ENCODE results near the gene DUOXA1.
"Not testable (repeated sequence)": the region's sequence is repeated elsewhere in the genome, so short reads cannot be mapped to it uniquely, and the experiment has no call there.

DUOXA1 gene

DNA sequence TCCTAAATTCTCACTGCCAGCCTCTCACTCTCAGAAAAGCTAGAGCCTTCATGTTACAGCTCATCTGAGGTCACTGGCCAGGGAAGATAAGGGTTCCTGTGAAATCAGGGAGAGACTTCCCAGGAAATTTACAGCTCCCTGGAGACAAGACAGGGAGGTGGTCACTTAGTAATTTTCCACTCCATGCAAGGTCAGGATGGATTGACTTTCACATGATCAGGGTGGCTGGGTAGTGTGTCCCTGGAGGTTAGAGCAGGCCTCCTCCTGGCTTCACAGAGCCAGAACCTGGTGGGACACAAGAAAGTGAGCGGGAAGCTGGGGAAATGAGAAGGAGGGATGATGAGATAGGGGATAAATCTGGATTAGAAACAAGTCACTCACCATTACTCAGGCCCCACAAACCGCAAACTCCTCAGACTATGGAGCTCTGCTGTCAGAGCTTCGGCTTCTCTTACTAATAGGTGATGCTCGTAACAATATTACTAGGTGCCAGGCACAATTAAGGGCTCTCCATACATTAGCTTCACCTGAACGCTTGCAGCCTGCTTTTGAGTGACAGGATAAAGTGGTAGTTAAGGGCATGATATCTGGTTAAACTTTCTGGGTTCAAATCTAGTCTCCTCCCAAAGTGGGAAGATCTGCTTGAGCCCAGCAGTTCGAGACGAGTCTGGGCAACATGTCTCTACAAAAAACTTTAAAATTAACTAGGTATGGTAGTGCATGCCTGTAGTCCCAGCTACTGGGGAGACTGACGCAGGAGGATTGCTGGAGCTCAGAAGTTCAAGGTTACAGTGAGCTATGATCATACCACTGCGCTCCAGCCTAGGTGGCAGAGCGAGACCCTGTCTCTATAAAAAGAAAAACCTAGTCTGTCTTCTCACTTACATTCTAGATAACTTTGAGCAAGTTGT lies 40.6 kb downstream of the DUOXA1 start:
- peak in 1 of 2 experiments; percentile 1 for DNase-seq

DNA sequence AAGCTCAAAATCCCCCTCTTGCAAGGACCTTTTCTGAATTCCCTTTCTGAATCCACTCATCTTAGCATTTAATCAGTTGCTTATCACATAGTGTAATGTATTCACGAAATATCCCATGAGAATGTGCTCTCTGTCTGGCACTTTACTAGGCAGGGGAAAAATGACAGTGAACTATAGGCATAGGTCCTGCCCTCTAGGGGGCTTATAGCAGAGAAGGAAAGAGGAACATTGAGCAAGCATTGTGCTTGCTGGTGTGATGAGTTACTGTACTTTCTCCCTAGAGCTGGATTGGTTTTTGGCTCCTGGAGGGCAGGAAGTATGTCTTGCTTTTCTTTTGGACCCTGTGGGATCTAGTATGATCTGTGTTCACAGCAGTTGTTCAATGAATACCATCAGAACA lies 42.2 kb downstream of the DUOXA1 start:
- DNase-seq: peak in 1 of 2 experiments; percentile 4

DNA sequence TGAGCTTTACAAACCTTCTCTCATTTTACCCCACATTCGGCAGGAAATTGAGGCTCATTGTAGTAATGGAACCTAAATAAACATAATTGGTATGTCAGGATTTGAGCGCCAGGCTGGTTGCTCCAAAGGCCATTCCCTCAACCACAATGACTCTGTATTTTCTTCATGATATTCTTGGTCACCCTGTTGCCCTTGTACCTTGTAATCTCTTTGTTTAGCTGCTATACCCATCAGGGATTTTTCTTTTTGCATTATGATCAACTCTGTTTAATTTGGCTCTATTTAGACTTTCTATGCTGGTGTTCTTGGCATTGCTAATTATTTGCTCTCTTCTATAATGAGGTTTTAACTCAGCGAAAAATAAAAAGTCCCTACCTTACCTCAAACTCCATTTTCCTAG lies 45.5 kb downstream of the DUOXA1 start:
- no peak for DNase-seq

DNA sequence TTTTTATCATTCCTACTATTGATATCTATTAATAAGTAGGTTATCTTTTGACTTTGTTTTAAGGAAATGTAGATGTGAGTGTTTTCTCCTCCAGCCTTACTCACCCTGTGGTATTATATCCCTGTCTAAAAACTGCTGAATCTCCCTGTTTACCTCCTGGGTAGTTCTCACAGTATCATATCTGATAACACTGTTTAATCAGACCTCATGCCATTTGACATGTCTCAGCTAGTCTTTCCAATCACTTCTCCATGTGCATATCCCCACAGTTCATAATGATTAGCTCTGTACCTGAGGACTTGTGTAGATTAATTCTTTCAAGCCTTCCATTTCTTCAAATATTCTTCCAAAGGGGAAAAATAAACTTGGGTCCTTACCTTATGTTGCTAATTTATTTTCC lies 46.5 kb downstream of the DUOXA1 start:
- no peak for DNase-seq

DNA sequence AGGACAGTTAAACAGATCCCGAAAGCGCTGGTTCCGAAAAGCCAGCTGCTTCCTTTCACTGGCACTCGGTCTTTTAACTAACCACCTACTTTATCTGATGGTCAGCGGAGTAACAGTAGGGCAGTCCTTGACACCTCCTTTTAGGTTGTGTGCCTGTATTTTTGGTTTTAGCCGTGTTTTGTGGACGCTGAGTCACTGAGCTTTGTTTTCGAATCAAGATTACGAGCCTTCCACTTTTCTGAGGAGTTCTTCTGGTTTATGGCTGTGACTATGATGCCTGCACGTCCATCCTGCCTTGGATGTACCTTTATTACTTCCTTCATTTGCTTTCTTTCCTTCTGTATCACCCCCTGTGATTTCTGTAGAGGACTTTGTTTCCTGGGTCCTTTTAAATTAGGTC lies 47.3 kb downstream of the DUOXA1 start:
- DNase-seq: not testable (repeated sequence)

DNA sequence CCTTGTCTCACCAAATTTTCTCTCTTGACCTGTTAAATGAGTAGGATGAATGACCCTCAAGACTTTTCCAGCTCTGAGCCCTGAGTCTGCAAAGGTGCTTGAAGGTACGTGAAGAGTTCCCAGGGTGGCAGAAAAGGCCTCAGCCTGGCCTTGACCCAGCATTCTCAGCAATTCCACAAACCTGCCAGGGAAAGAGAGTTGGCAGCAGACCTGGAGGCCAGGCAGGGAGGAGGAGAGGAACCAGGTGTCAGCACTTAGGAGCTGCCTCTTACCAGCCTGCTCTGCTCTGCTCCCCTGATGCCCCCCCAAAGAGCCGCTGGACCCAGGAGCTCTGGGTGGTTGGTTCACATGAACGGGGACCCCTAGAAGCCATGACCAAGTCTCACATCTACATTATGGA lies 49.1 kb downstream of the DUOXA1 start:
- not testable (repeated sequence) for DNase-seq

DNA sequence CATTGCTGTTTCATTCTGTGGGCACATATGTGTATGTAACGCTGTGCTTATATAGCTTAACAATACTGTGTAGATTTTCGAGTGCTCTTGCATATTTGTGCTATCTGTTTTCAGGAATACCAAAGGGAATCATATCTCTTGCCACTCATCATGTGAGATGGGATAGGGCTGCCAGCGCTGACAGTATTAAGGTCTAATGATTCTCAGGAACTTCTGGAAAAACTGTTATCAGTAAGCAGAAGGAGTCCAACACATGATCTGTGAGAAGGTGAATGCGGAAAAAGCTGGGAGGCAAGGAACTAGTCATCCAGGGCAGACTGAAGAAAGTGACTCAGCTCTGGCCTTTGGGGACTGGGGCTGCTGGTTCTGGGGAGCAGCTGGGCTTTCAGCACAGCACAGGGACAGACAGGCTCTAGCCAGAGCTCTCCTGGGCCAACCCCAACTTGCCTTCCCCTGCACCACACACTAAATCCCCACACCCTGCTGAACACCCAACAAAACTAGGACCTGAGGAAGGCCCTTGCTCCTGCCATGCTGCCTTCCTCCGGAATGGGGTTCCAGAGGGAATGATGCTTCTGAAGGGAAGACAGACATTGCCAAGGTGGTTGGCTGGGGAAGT lies 49.9 kb downstream of the DUOXA1 start:
- DNase-seq: not testable (repeated sequence)

DNA sequence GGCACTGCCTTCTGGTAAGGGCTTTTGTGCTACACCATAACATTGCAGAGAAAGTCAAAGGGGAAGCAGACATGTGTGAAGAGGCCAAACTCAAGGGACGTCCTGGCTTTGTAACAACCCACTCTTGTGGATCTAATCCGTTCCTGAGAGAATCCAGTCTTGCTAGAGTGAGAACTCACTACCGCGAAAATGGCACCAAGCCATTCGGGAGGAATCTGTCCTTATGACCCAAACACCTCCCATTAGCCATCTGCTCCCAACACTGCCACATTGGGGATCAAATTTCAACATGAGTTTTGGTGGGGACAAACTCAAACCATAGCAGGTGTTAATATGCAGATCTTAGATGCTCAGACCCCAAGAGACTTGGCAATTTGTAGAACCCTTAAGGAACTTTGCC lies 50.5 kb downstream of the DUOXA1 start:
- not testable (repeated sequence) for DNase-seq

DNA sequence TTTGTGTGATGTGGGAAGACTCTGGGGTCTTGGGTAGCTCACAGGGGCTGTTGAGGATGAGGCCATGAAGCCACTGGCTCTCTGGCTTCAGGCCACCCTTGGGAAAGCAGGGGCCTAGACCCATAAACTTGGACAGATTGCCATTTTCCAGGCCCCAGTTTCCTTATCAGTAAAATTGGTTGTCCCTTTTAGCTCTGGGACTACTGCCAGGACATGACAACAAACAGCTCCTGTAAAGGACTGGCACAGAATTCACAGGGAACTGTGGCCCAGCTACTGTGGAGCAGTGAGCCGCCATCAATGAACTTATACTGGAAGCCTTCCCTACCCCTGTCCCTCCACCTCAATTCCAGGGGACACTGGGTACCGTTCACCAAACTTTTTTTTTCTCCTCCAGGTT lies 52.3 kb downstream of the DUOXA1 start:
- DNase-seq: not testable (repeated sequence)

DNA sequence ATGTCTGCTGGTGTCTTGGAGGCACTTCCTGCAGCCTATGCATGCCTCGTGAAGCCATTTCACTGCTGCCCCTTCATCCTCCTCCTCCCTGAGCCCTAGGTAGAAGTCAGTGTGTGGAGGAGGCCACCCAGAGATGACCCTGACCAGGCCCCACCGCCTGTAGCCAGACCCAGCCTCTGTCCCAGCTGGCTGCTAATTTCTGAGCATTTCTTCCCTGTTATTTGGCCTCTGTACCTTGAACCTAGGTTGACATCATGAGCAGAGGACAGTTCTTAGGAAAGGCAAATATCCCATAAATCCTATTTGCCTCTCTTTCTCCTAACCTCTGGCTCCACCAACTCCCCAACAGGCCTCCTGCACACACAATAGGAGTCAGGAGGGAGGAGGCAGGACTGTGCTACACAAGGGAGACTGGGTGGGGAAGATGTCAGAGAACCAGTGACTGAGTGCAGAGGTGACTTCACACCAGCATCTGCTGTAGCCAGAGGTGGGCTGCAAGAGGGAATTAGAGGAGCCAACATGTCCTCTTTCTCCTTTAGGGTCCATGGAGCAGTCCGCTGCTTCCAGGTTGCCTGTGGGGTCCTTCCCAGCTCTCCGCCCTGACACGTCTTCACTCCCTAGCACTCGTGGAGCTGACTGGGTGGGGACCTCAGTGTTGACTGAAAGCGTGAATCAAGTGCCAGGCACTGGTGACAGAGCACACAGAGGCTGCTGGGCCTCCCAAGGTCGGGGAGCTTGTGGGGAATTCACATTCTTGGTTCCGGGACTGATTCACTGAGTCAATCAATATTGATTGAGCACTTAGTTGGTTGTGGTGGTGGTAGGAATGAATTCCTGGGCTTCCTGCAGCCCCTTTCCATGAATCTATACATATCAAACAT lies 54.0 kb downstream of the DUOXA1 start:
- not testable (repeated sequence) for DNase-seq

DNA sequence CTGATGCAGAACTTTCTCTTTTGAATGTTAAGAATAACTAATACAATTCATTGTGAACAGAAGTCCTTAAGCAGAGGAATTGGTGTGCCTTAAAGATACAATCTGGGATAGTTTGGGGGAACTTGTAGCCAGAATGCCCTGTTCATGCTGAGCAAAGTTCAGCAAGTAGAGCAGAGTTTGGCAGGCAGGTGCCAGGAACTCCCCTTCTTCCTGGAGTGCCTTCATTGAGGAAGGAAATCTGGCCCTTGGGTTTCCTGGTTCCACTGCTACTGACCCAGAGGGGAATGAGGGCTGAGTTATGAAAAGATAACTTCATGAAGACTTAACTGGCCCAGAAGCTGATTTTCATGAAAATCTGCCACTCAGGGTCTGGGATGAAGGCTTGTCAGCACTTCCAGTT lies 56.1 kb downstream of the DUOXA1 start:
- DNase-seq: not testable (repeated sequence)

DNA sequence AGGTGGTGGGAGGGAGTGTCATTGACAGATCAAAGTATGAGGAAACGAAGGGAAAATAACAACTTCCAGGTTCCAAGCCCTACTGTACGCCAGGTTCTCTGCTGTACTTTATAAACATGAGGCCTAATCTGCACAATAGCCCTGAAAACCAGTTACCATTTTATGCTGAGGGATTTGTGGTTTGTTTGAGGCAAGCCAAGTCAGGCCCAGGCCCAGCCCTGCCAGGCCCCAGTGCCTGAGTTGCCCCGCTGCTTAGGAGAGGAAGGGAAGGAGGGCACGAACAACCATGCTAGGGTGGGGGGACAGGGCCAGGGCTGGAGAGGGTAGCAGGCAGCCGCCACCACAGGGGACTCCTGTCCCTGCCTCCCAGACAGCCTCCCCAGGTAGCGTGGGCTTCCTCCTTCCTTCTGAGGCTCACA lies 59.7 kb downstream of the DUOXA1 start:
- not testable (repeated sequence) for DNase-seq

All from NCI-H1930 (cell line).